ENCODE measurements around the gene ZNF438.

GRCh38 chr10:30800368-30800767 is 231.3 kb downstream of the ZNF438 start:
- TF ChIP-seq CTCF (IDR thresholded peaks at IDR 0.05) (no peak), POLR2A (IDR thresholded peaks at IDR 0.05) (no peak)

All from prostate gland (tissue), 2 donors.